HepG2 (cell line): ENCODE measurements around the gene TRPC4. TPM values are rescaled to one million over a fixed set of nuclear protein-coding genes. Genes with fewer than 3 reads are reported as not detected.

ENCODE experiments used
- ATAC-seq: fragments of 200-7000 bp; cut with Tn5 transposase; 3 replicates; pipeline ENCODE4 v1.9.1; 2020; ENCODE audit warnings: mild to moderate bottlenecking, moderate library complexity
- BruUV-seq: library from RNA; stranded (reverse); fragments of 400-500 nt; replicated peaks from 2 replicates; lab custom pipeline; 2021; lab: Mats Ljungman, UMichigan
- CTCF ChIA-PET: fragments of 300-600 bp; formaldehyde crosslinking; extraction: SDS; loops from one replicate; lab custom pipeline; 2021; ENCODE audit warnings: low total read pairs, inconsistent platforms, low intra/inter-chr PET ratio; lab: Yijun Ruan, JAX
- POLR2A ChIA-PET: fragments of 350-600 bp; sonication (Branson Sonifier 250); formaldehyde crosslinking; loops from one replicate; lab custom pipeline; 2020; ENCODE audit warnings: antibody characterized with exemption, inconsistent platforms; lab: Yijun Ruan, JAX
- DNase-seq: peaks from one replicate; pipeline ENCODE4 v3.0.0-alpha.2; 2015; ENCODE audit warnings: low spot score
- FAIRE-seq: peaks from 3 replicates; lab custom pipeline; 2011; peaks lifted over from hg19 to GRCh38; lab: Jason Lieb, UNC
- H2AFZ ChIP-seq: one replicate; pipeline ENCODE4 v1.6.1; 2011; ENCODE audit warnings: low read length, inconsistent platforms
- H3K27ac ChIP-seq: fragments of 300-600 bp; 3 replicates; pipeline ENCODE4 v1.8.0; 2011; ENCODE audit warnings: mixed run types, mild to moderate bottlenecking, mixed read lengths, low read length, inconsistent platforms; ENCODE audit not compliant: insufficient read depth; ENCODE audit errors: extremely low read length
- H3K27me3 ChIP-seq, 2 experiments: fragments of 200-600 bp in 1 of 2; 2 replicates in 1 of 2; 3 replicates in 1 of 2; pipeline versions ENCODE4 v1.6.0 to v1.8.0; 2011; ENCODE audit warnings: low read length in 2 of 2, mild to moderate bottlenecking in 2 of 2, moderate library complexity in 2 of 2, inconsistent platforms in 1 of 2; ENCODE audit not compliant: insufficient read depth in 2 of 2, control insufficient read depth in 1 of 2
- H3K36me3 ChIP-seq, 2 experiments: fragments of 200-600 bp in 1 of 2; replicated peaks in 1 of 2; 2 replicates in 1 of 2; 3 replicates in 1 of 2; pipeline versions ENCODE4 v1.5.1 to v1.8.0; 2011; ENCODE audit warnings: low read length in 2 of 2, inconsistent platforms in 1 of 2; ENCODE audit not compliant: insufficient read depth in 2 of 2, control insufficient read depth in 1 of 2
- H3K4me1 ChIP-seq: 2 replicates; pipeline ENCODE4 v1.5.1; 2012; ENCODE audit warnings: low read length, inconsistent platforms; ENCODE audit not compliant: insufficient read depth
- H3K4me2 ChIP-seq: 2 replicates; pipeline ENCODE4 v1.6.0; 2011; ENCODE audit warnings: low read depth, low read length, inconsistent platforms
- H3K4me3 ChIP-seq, 3 experiments: fragments of 200-600 bp in 1 of 3; sonication (generic), shearing (Covaris generic) in 1 of 3; replicated peaks in 1 of 3; 2 replicates each; pipeline ENCODE4 v1.5.1; 2011 to 2016; ENCODE audit warnings: low read length in 3 of 3, inconsistent platforms in 2 of 3, low read depth in 2 of 3, mild to moderate bottlenecking in 2 of 3, control low read depth in 1 of 3, mixed read lengths in 1 of 3; ENCODE audit not compliant: insufficient read depth in 1 of 3
- H3K79me2 ChIP-seq: one replicate; pipeline ENCODE4 v1.6.1; 2011; ENCODE audit warnings: low read length, inconsistent platforms; ENCODE audit not compliant: insufficient read depth
- H3K9ac ChIP-seq: 2 replicates; pipeline ENCODE4 v1.6.0; 2011; ENCODE audit warnings: mild to moderate bottlenecking, low read depth, low read length, inconsistent platforms; ENCODE audit not compliant: insufficient read depth
- H3K9me3 ChIP-seq: 2 replicates; pipeline ENCODE4 v1.5.1; 2012; ENCODE audit warnings: mild to moderate bottlenecking, low read length
- H4K20me1 ChIP-seq: 2 replicates; pipeline ENCODE4 v1.6.0; 2011; ENCODE audit warnings: inconsistent platforms, mild to moderate bottlenecking, low read length, moderate library complexity; ENCODE audit not compliant: insufficient read depth
- BCL3 ChIP-seq: sonication (generic); formaldehyde crosslinking; IDR thresholded peaks from 2 replicates; pipeline ENCODE4 v1.5.1; 2020; ENCODE audit warnings: mild to moderate bottlenecking, missing genetic modification reagents, moderate library complexity
- CBX1 ChIP-seq: IDR thresholded peaks from one replicate; pipeline ENCODE4 v1.6.1; 2016; ENCODE audit warnings: antibody characterized with exemption, low read depth
- CREB1 ChIP-seq, 2 experiments: fragments of 450-650 bp in 1 of 2; IDR thresholded peaks; 2 replicates each; pipeline ENCODE4 v1.6.1; 2016 to 2017; ENCODE audit warnings: control low read depth in 1 of 2, mild to moderate bottlenecking in 1 of 2, missing compliant biosample characterization in 1 of 2, missing genetic modification characterization in 1 of 2
- DNMT1 ChIP-seq: sonication (generic); formaldehyde crosslinking; IDR thresholded peaks from 2 replicates; pipeline ENCODE4 v1.5.1; 2020; ENCODE audit warnings: mild to moderate bottlenecking, missing genetic modification reagents
- GATA4 ChIP-seq: sonication (generic); IDR thresholded peaks from 2 replicates; pipeline ENCODE4 v1.6.1; 2016; ENCODE audit warnings: antibody characterized with exemption, low read depth, borderline replicate concordance
- HMG20B ChIP-seq: conservative IDR thresholded peaks from 2 replicates; pipeline ENCODE4 v1.6.1; 2016; ENCODE audit warnings: missing genetic modification reagents, missing compliant biosample characterization
- HNRNPH1 ChIP-seq: fragments of 200-400 bp; formaldehyde crosslinking; optimal IDR thresholded peaks from 2 replicates; pipeline ENCODE3; 2017; ENCODE audit warnings: mild to moderate bottlenecking, low read depth, low read length
- MEF2D ChIP-seq: sonication (generic); formaldehyde crosslinking; IDR thresholded peaks from 2 replicates; pipeline ENCODE4 v1.5.1; 2020; ENCODE audit warnings: mild to moderate bottlenecking, missing genetic modification reagents
- MLLT10 ChIP-seq: sonication (generic); formaldehyde crosslinking; IDR thresholded peaks from 2 replicates; pipeline ENCODE4 v1.4.0; 2020; ENCODE audit warnings: missing genetic modification reagents
- NCOA1 ChIP-seq: sonication (generic); formaldehyde crosslinking; IDR thresholded peaks from 2 replicates; pipeline ENCODE4 v1.9.0; 2021; ENCODE audit warnings: missing genetic modification reagents
- PREB ChIP-seq: sonication (generic); formaldehyde crosslinking; IDR thresholded peaks from 2 replicates; pipeline ENCODE4 v1.4.0; 2020; ENCODE audit warnings: missing genetic modification reagents
- SMC3 ChIP-seq: IDR thresholded peaks from 2 replicates; pipeline ENCODE4 v1.6.1; 2011; ENCODE audit warnings: low read length, improper control_type of control experiment
- ZBTB34 ChIP-seq: sonication (generic); formaldehyde crosslinking; IDR thresholded peaks from 2 replicates; pipeline ENCODE4 v1.8.0; 2022; ENCODE audit warnings: mild to moderate bottlenecking, missing genetic modification reagents
- ZNF333 ChIP-seq: sonication (generic); formaldehyde crosslinking; IDR thresholded peaks from 2 replicates; pipeline ENCODE4 v1.4.0; 2020; ENCODE audit warnings: mild to moderate bottlenecking, missing genetic modification reagents, borderline replicate concordance
- ZNF414 ChIP-seq: sonication (generic); formaldehyde crosslinking; IDR thresholded peaks from 2 replicates; pipeline ENCODE4 v1.5.0; 2020; ENCODE audit warnings: missing genetic modification reagents
- ZNF451 ChIP-seq: sonication (generic); formaldehyde crosslinking; IDR thresholded peaks from 2 replicates; pipeline ENCODE4 v1.5.0; 2020; ENCODE audit warnings: mild to moderate bottlenecking, missing genetic modification reagents
- ZNF562 ChIP-seq: sonication (generic); formaldehyde crosslinking; IDR thresholded peaks from 2 replicates; pipeline ENCODE4 v1.8.0; 2022; ENCODE audit warnings: missing genetic modification reagents, borderline replicate concordance
- ZNF567 ChIP-seq: sonication (generic); formaldehyde crosslinking; IDR thresholded peaks from 2 replicates; pipeline ENCODE4 v1.8.1; 2023; ENCODE audit warnings: mild to moderate bottlenecking, missing genetic modification reagents, borderline replicate concordance
- ZNF83 ChIP-seq: sonication (generic); formaldehyde crosslinking; IDR thresholded peaks from 2 replicates; pipeline ENCODE4 v1.4.0; 2020; ENCODE audit warnings: missing genetic modification reagents, mild to moderate bottlenecking, borderline replicate concordance
- WGBS: methylation state at CpG from one replicate; pipeline ENCODE4 v1.1.6; 2017; ENCODE audit warnings: low lambda C conversion rate; 5-methylcytosine and 5-hydroxymethylcytosine counted together
- in situ Hi-C: cut with HindIII; loops from 2 replicates; pipeline ENCODE4 v1.10.0; 2017; ENCODE audit warnings: low pct_unique_long_range_greater_than_20kb; ENCODE audit not compliant: extremely low pct_ligation_motif_present
- intact Hi-C: fragments of 100-400 bp; cut with micrococcal nuclease; formaldehyde crosslinking; loops from one replicate; pipeline ENCODE4 v1.10.0; 2022; ENCODE audit not compliant: unreplicated experiment
- polyA plus RNA-seq, 8 experiments: library from polyadenylated mRNA; depleted of rRNA in 3 of 8; stranded (reverse) in 7 of 8; unstranded in 1 of 8; fragments of >200 nt; fragmentation: Illumina TruSeq in 4 of 8; extraction: Trizol in 4 of 8; gene quantifications; 2 replicates each; pipeline versions ENCODE4 v1.2.1 to v1.2.3, GENCODE V29; 2011 to 2016; ENCODE audit warnings: low read depth in 4 of 8, missing spikeins in 1 of 8, mixed read lengths in 1 of 8; ENCODE audit not compliant: insufficient read depth in 1 of 8
- total RNA-seq, 5 experiments: library from RNA; depleted of rRNA; stranded (reverse); fragments of >200 nt; fragmentation: Illumina TruSeq; extraction: Trizol; gene quantifications; 2 replicates each; pipeline ENCODE4 v1.2.3, GENCODE V29; 2016; ENCODE audit warnings: low read depth in 1 of 5

The TRPC4 gene
- total and polyA plus RNA-seq, 2 of the 13 experiments (the other 11 are each of a cell fraction or from before 2014, with no cell fraction given), result not detected

GRCh38 chr13:37601648-37602440, 267.7 kb downstream of the TRPC4 start:
- intact Hi-C loops, result loop anchor here (1.0 to 5.0 kb wide), 2 partner anchors 295 to 493 kb away; no protein-coding TSS in a partner anchor
- 22% methylated on average over 3 of the region's 3 CpGs for WGBS
- POLR2A ChIA-PET, result no interaction called here
- in situ Hi-C loops, result loop anchor here (10.0 kb wide), 1 partner anchor 497 kb away; the partner anchor contains the start of gene CSNK1A1L
- Histone ChIP-seq H4K20me1 (no peaks in the 10 kb centered on the region), H3K4me1 (no peaks in the 10 kb centered on the region), H3K4me2 (no peak overlapping the region), H3K36me3 (no peaks in the 10 kb centered on the region), H3K4me3 (no peak overlapping the region), H3K27me3 (no peaks in the 10 kb centered on the region), H3K9me3 (no peaks in the 10 kb centered on the region), H2AFZ (no peak overlapping the region), H3K79me2 (no peaks in the 10 kb centered on the region), H3K9ac (no peak overlapping the region), H3K27ac (no peak overlapping the region)
- no peak for FAIRE-seq
- ATAC-seq, result no peak
- DNase-seq, result no peak
- CTCF ChIA-PET, result no interaction called here
- no TSS peak for BruUV-seq
- TF ChIP-seq MEF2D (CRISPR knock-in tag) (no peak), CREB1 (IDR thresholded peaks at IDR 0.05) (no peak), CREB1 (CRISPR knock-in tag; IDR thresholded peaks at IDR 0.05) (no peak), SMC3 (no peak), PREB (CRISPR knock-in tag) (no peak), ZNF451 (no peak), ZBTB34 (CRISPR knock-in tag) (no peak), BCL3 (CRISPR knock-in tag) (no peak), CBX1 (no peak), ZNF562 (CRISPR knock-in tag) (no peak), ZNF567 (CRISPR knock-in tag) (no peak), ZNF414 (no peak), ZNF83 (CRISPR knock-in tag) (no peak), HMG20B (CRISPR knock-in tag) (no peak), MLLT10 (no peak), NCOA1 (CRISPR knock-in tag) (no peak), ZNF333 (CRISPR knock-in tag) (no peak), HNRNPH1 (no peak), GATA4 (no peak), DNMT1 (no peak)
